Measurements from ENCODE around the gene SEC14L5. TPM values are rescaled to one million over a fixed set of nuclear protein-coding genes. Genes with fewer than 3 reads are reported as not detected.

SEC14L5 gene
- total and polyA plus RNA-seq, 9 donors = 0.11 to 1.5 (median 0.38) TPM

- no peak overlapping the region for H3K4me3 ChIP-seq
- H3K27me3 ChIP-seq = no peaks in the 10 kb centered on the region
- intact Hi-C loops (cut with DNase I) = no loop called here
- H3K36me3 ChIP-seq = no peaks in the 10 kb centered on the region
- H3K4me1 ChIP-seq (ENCODE audit: insufficient read depth) = no peaks in the 10 kb centered on the region
- no peak for DNase-seq
- 78 to 86% (median 81%) methylated on average over 10 of the region's 10 CpGs for WGBS, 3 donors
- TF ChIP-seq, protein P1, sequence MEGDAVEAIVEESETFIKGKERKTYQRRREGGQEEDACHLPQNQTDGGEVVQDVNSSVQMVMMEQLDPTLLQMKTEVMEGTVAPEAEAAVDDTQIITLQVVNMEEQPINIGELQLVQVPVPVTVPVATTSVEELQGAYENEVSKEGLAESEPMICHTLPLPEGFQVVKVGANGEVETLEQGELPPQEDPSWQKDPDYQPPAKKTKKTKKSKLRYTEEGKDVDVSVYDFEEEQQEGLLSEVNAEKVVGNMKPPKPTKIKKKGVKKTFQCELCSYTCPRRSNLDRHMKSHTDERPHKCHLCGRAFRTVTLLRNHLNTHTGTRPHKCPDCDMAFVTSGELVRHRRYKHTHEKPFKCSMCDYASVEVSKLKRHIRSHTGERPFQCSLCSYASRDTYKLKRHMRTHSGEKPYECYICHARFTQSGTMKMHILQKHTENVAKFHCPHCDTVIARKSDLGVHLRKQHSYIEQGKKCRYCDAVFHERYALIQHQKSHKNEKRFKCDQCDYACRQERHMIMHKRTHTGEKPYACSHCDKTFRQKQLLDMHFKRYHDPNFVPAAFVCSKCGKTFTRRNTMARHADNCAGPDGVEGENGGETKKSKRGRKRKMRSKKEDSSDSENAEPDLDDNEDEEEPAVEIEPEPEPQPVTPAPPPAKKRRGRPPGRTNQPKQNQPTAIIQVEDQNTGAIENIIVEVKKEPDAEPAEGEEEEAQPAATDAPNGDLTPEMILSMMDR (IDR thresholded peaks at IDR 0.05) = no peak
- no peak for TF ChIP-seq EP300 (IDR thresholded peaks at IDR 0.05)
- TF ChIP-seq POLR2A (IDR thresholded peaks at IDR 0.05) = no peak
- H3K27ac ChIP-seq = no peak overlapping the region
- H3K9me3 ChIP-seq = no peaks in the 10 kb centered on the region
These were observed 49.1 kb downstream of the SEC14L5 start for GRCh38 chr16:5007256-5007655.

DNA sequence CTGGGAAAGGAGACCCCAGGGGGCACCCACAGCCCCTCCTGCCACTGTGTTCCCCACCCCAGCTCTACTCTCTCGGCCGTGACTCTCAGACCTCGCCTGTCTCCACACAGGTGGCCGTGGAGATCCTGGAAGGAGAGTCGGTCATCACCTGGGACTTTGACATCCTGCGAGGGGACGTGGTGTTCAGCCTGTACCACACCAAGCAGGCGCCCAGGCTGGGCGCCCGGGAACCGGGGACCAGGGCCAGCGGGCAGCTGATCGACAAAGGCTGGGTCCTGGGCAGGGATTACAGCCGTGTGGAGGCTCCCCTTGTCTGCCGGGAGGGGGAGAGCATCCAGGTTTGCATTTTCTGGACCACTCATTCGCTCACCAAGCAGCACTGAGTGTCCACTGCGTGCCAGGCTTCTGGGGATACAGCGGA, 50.2 kb downstream of the SEC14L5 start:
- intact Hi-C loops (cut with DNase I) = no loop called here
- WGBS, 3 donors = 83 to 90% (median 84%) methylated on average over 9 to 18 of the region's 18 CpGs
- Histone ChIP-seq H3K27ac (no peak overlapping the region), H3K9me3 (no peaks in the 10 kb centered on the region), H3K27me3 (no peaks in the 10 kb centered on the region), H3K4me1 (ENCODE audit: insufficient read depth) (no peaks in the 10 kb centered on the region), H3K4me3 (no peak overlapping the region), H3K36me3 (no peaks in the 10 kb centered on the region)
- TF ChIP-seq, protein P1 (IDR thresholded peaks at IDR 0.05) = no peak
- no peak for TF ChIP-seq POLR2A (IDR thresholded peaks at IDR 0.05)
- no peak for TF ChIP-seq EP300 (IDR thresholded peaks at IDR 0.05)
- no peak for DNase-seq

DNA sequence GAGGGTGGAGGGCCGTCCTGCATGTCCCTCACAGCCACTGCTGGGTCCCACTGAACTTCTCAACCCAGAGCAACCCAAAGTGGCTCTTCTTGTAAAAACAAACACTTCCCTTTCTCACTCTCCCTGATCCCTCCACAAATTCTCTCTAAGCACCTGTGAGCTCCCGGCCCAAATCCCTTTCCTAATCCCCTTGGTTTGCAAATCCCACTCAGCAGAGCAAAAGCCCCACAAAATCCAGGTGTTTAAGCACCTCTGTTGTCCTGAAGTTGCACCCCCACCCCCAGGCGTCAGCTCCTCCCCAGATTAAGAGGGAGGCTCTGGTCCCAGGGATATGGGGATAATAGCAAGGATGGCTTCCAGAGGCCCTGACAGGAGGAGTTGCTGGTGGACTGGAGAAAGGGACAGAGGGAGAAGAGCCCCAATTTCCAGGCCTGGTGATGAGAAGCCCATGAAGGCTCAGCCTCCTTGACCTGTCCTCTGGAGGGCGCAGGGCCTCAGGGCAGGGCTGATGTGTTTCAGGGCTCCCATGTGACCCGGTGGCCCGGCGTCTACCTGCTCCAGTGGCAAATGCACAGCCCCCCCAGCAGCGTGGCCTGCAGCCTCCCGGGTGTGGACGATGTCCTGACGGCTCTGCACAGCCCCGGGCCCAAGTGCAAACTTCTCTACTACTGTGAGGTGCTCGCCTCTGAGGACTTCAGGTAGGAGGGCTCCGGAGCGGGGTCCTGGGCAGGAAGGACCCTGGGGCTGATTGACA, 52.6 kb downstream of the SEC14L5 start:
- intact Hi-C loops (cut with DNase I) = no loop called here
- Histone ChIP-seq H3K36me3 (no peaks in the 10 kb centered on the region), H3K27me3 (no peaks in the 10 kb centered on the region), H3K4me1 (ENCODE audit: insufficient read depth) (no peaks in the 10 kb centered on the region), H3K4me3 (no peak overlapping the region), H3K9me3 (no peaks in the 10 kb centered on the region), H3K27ac (no peak overlapping the region)
- TF ChIP-seq, protein P1 (IDR thresholded peaks at IDR 0.05) = no peak
- TF ChIP-seq POLR2A (IDR thresholded peaks at IDR 0.05) = no peak
- TF ChIP-seq EP300 (IDR thresholded peaks at IDR 0.05) = no peak
- no peak for DNase-seq
- 39 to 50% (median 47%) methylated on average over 13 to 15 of the region's 15 CpGs for WGBS, 3 donors

DNA sequence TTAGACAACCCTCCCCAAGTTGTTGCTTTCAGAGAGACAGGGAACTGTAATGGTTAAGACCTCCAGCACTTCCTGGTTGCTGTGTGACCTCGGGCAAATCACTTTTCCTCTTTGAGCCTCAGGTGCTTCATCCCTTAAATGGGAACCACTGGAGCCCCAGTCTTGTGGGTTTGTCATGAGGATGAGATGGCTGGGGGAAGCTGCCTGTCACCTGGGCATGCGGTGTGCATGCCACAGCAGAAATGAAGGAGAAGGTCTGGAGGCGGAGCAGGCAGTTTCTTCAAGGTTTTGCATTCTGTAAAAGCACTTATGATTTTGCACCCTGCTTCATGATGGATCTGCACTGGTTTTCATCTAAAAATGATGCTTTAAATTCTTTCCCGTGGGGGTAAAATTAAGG, 53.5 kb downstream of the SEC14L5 start:
- H3K36me3 ChIP-seq = no peaks in the 10 kb centered on the region
- H3K4me3 ChIP-seq = no peak overlapping the region
- DNase-seq = no peak
- no peaks in the 10 kb centered on the region for H3K4me1 ChIP-seq (ENCODE audit: insufficient read depth)
- TF ChIP-seq, protein P1 (IDR thresholded peaks at IDR 0.05) = no peak
- TF ChIP-seq EP300 (IDR thresholded peaks at IDR 0.05) = no peak
- TF ChIP-seq POLR2A (IDR thresholded peaks at IDR 0.05) = no peak
- intact Hi-C loops (cut with DNase I) = no loop called here
- H3K27ac ChIP-seq = no peak overlapping the region
- H3K27me3 ChIP-seq = no peaks in the 10 kb centered on the region
- H3K9me3 ChIP-seq = no peaks in the 10 kb centered on the region
- 41 to 64% (median 56%) methylated on average over 4 of the region's 4 CpGs for WGBS, 3 donors

Data from ovary (tissue), 9 donors.